Globus pallidus (tissue), 1 donor: ENCODE data around the gene PTH2.
A peak's percentile ranks its signal among the peaks of the same experiment; 100 is the strongest.
"Not testable (repeated sequence)": the region's sequence is repeated elsewhere in the genome, so short reads cannot be mapped to it uniquely, and the experiment has no call there.

Source experiments
- DNase-seq: peaks from one replicate; pipeline ENCODE4 v3.0.0-alpha.2; 2015; ENCODE audit warnings: low spot score

PTH2 gene

GRCh38 chr19:49423071-49423984, at the start of gene PTH2:
PTH2 (minus strand) TSS chr19:49423441; CDS start chr19:49423339, 102 bp downstream.
- DNase-seq: no peak

DNA sequence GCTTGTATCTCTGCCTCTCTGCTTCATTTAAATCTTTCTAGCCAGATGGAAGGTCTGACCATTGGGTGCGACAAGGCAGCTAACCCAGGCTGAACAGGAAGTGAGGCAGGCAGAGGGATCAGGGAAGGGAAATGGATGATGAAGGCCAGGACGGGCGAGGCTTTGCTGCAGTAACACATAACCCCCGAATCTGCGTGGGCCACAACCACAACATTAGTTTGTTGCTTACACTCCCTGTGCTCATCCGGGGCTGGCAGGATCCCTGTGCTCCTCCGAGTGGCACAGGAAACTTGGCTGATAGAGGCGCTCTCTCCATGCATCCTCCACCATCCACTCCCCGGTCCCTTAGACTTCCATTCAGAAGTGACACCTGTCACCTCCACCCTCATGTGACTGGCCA, 49.7 kb upstream of the PTH2 start:
- no peak for DNase-seq

- DNase-seq: no peak
These were observed 47.4 kb upstream of the PTH2 start for GRCh38 chr19:49470615-49470978.

DNA sequence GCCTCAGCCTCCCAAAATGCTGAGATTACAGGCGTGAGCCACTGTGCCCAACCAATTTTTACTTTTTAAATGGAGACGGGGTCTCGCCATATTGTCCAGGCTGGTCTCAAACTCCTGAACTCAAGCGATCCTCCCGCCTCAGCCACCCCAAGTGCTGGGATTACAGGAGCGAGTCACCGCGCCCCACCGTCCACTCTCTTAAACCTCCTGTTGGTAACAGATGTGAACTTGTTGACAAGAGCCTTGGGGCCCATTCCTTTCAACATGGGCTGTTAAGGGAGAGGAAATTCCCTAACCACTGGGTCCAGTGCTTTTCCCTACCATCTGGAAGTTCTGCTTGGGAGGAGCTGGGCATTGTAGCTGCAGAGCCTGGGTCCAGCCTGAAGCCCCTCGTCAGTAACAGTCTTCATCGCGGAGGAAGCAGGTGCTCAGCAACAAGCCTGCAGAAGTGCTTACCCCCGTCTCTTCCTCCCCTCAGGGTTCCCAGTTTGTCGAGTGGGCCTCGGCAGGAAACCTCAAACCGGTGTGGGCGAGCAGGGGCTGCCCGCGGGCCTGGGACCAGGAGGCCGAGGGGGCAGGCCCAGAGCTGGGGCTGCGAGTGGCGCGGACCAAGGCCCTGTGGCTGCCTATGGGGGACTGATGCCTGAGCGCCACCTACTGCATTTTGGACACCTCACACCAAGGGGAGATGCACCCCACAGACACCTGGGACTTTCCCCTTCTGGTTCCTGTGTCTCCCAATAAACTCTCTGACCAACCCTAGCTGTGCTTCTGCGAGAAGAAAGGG, 46.8 kb upstream of the PTH2 start:
- no peak for DNase-seq

GRCh38 chr19:49468746-49469447, 45.7 kb upstream of the PTH2 start:
- DNase-seq: no peak

DNA sequence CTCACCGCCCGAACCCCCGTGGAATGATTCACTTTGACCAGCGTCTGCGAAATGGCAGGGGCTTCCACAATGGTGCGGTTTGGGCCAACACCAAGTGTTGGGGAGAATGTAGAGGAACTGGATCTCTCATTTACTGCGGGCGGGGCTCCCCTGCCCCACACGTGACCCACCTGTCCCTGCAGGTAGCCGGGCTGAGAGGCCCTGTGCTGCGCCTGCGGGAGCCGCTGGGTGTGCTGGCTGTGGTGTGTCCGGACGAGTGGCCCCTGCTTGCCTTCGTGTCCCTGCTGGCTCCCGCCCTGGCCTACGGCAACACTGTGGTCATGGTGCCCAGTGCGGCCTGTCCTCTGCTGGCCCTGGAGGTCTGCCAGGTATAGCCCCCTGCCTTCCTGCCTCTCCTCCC, 45.0 kb upstream of the PTH2 start:
- no peak for DNase-seq

GRCh38 chr19:49465371-49465770, 42.1 kb upstream of the PTH2 start:
- no peak for DNase-seq

- DNase-seq: no peak
These were observed 40.9 kb upstream of the PTH2 start for GRCh38 chr19:49463960-49464740.

- no peak for DNase-seq
These were observed 39.3 kb upstream of the PTH2 start for GRCh38 chr19:49462492-49462891.

DNA sequence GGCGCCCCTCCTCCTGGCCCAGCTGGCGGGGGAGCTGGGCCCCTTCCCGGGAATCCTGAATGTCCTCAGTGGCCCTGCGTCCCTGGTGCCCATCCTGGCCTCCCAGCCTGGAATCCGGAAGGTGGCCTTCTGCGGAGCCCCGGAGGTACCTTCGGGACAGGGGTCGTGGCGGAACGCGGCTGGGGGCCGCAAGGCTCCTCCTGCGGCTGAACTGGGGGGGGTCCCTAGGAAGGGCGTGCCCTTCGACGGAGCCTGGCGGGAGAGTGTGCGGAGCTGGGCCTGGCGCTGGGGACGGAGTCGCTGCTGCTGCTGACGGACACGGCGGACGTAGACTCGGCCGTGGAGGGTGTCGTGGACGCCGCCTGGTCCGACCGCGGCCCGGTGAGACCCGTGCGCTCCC, 38.4 kb upstream of the PTH2 start:
- no peak for DNase-seq

DNA sequence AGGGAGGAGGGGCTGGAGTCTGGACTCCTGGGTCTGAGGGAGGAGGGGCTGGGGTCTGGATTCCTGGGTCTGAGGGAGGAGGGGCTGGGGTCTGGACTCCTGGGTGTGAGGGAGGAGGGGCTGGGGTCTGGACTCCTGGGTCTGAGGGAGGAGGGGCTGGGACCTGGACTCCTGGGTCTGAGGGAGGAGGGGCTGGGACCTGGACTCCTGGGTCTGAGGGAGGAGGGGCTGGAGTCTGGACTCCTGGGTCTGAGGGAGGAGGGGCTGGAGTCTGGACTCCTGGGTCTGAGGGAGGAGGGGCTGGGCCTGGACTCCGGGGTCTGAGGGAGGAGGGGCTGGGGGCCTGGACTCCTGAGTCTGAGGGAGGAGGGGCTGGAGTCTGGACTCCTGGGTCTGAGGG, 37.9 kb upstream of the PTH2 start:
- not testable (repeated sequence) for DNase-seq

GRCh38 chr19:49459388-49459787, 36.1 kb upstream of the PTH2 start:
- DNase-seq: no peak

GRCh38 chr19:49458567-49458903, 35.3 kb upstream of the PTH2 start:
- DNase-seq: no peak

GRCh38 chr19:49456326-49456725, 33.1 kb upstream of the PTH2 start:
- no peak for DNase-seq

GRCh38 chr19:49455773-49456172, 32.5 kb upstream of the PTH2 start:
- no peak for DNase-seq

DNA sequence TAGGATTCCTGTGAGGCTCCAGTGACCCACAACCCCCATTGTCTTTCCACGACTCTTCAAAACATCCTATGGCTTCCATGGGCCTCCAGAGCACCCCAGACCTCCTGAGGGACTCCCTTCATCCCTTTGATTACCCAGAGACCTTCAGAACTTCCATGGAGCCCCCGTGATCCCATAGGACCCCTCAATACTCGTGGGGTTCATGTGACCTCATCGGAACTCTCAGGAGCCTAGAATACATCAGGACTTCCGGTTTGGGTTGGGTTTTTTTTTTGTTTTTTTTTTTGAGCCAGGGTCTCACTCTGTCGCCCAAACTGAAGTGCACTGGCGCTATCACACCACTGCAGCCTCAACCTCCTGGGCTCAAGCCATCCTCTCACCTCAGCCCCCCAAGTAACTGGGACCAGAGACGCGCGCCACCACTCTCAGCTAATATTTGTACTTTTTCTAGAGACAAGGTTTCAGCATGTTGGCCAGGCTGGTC, 30.6 kb upstream of the PTH2 start:
- no peak for DNase-seq

- DNase-seq: peak; percentile 98
These were observed 29.9 kb upstream of the PTH2 start, which contains the start of gene ALDH16A1 for GRCh38 chr19:49453013-49453756. ALDH16A1 (plus strand) TSS chr19:49453225; CDS start chr19:49453332, 107 bp downstream.

DNA sequence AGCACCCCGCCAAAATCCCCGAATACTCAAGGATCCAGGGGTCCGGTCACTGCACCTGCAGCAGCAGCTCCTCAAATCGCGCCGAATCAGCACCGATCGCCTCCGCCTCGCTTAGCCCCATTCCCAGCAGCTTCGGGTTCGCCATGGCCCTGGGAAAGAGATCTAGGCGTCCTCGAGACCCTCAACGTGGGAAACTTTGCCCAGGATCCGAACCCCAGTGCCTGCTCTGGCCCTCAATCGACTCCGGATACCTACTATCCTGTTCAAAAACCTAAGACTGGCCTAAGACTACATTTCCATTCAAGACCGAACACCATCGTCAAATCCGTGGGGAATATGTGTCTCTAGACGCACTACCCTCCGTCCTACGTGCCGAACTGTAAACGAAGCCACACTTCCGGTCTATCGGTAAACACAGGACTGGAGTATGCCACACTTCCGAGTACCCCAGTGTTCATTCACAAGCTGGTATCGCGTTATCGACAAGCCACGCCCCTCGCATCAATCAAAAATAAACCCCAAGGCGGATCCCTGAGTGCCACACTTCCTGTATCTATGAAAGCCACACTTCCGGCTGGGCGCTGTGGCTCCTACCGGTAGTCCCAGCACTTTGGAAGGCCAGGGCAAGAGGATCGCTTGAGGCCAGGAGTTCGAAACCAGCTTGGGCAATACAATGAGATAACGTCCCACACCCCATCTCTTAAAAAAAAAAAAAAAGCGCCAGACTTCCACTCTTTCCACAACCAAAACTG, 28.4 kb upstream of the PTH2 start, which contains the start of gene PIH1D1:
PIH1D1 (minus strand) TSS at position 385 of the 752 bp plus-strand sequence; CDS start at position 145, 240 bp downstream.
- DNase-seq: peak; percentile 99

- DNase-seq: no peak
These were observed 27.2 kb upstream of the PTH2 start for GRCh38 chr19:49450405-49450804.

- no peak for DNase-seq
These were observed 25.2 kb upstream of the PTH2 start for GRCh38 chr19:49448432-49448786.
